H1 (cell line): ENCODE results near the gene CCDC102A. TPM values are rescaled to one million over a fixed set of nuclear protein-coding genes. Genes with fewer than 3 reads are reported as not detected.

Source experiments
- CTCF ChIA-PET: fragments of 300-600 bp; sonication (Branson Sonifier 250); formaldehyde crosslinking; loops from one replicate; lab custom pipeline; 2021; ENCODE audit not compliant: partially characterized antibody; lab: Charles Lee
- POLR2A ChIA-PET: fragments of 300-600 bp; sonication (Branson Sonifier 250); formaldehyde crosslinking; loops from one replicate; lab custom pipeline; 2021; ENCODE audit warnings: inconsistent platforms; ENCODE audit not compliant: partially characterized antibody; lab: Charles Lee
- DNase-seq, 2 experiments: peaks; one replicate each; pipeline versions ENCODE4 v3.0.0 to v3.0.0-alpha.2; 2010 to 2022; ENCODE audit warnings: low spot score in 2 of 2, low read depth in 1 of 2, mixed read lengths in 1 of 2
- FAIRE-seq: peaks from 2 replicates; lab custom pipeline; 2011; peaks lifted over from hg19 to GRCh38; lab: Jason Lieb, UNC
- H2AFZ ChIP-seq: 2 replicates; pipeline ENCODE4 v1.8.1; 2012; ENCODE audit warnings: low read length, inconsistent platforms
- H2AK5ac ChIP-seq: 2 replicates; pipeline ENCODE4 v1.6.1; 2013; ENCODE audit warnings: low read depth, low read length
- H2BK120ac ChIP-seq: replicated peaks from 2 replicates; pipeline ENCODE3; 2013; ENCODE audit warnings: low read depth, low read length, inconsistent platforms
- H2BK12ac ChIP-seq: 2 replicates; pipeline ENCODE4 v1.6.1; 2013; ENCODE audit warnings: low read depth, low read length
- H2BK15ac ChIP-seq: 2 replicates; pipeline ENCODE4 v1.6.1; 2013; ENCODE audit warnings: low read length
- H2BK20ac ChIP-seq: 2 replicates; pipeline ENCODE4 v1.6.1; 2013; ENCODE audit warnings: low read length
- H2BK5ac ChIP-seq: 2 replicates; pipeline ENCODE4 v1.6.1; 2013; ENCODE audit warnings: low read depth, low read length
- H3K14ac ChIP-seq: 2 replicates; pipeline ENCODE4 v1.6.1; 2013; ENCODE audit warnings: inconsistent platforms; ENCODE audit not compliant: insufficient read length
- H3K18ac ChIP-seq: 2 replicates; pipeline ENCODE4 v1.6.1; 2013; ENCODE audit warnings: low read length; ENCODE audit errors: extremely low read depth
- H3K23ac ChIP-seq: 2 replicates; pipeline ENCODE4 v1.6.1; 2013; ENCODE audit warnings: inconsistent platforms; ENCODE audit not compliant: insufficient read length
- H3K23me2 ChIP-seq: 2 replicates; pipeline ENCODE4 v1.6.1; 2013; ENCODE audit warnings: low read depth, low read length
- H3K27ac ChIP-seq: 2 replicates; pipeline ENCODE4 v1.6.1; 2011; ENCODE audit warnings: low read depth, low read length, inconsistent platforms
- H3K27me3 ChIP-seq, 4 experiments: replicated peaks in 1 of 4; 1 replicate in 1 of 4; 2 replicates in 3 of 4; pipeline versions ENCODE4 v1.6.1 to v1.8.1; 2011 to 2013; ENCODE audit warnings: low read length in 3 of 4, mild to moderate bottlenecking in 3 of 4, inconsistent platforms in 2 of 4, mixed read lengths in 2 of 4, moderate library complexity in 1 of 4; ENCODE audit not compliant: control insufficient read depth in 3 of 4, insufficient read depth in 3 of 4; ENCODE audit errors: extremely low read depth in 1 of 4
- H3K36me3 ChIP-seq, 4 experiments: 2 replicates each; pipeline versions ENCODE4 v1.6.1 to v1.8.1; 2011 to 2013; ENCODE audit warnings: mild to moderate bottlenecking in 4 of 4, low read length in 3 of 4, moderate library complexity in 2 of 4, control low read depth in 1 of 4, inconsistent platforms in 1 of 4; ENCODE audit not compliant: insufficient read depth in 4 of 4, control insufficient read depth in 2 of 4
- H3K4ac ChIP-seq: replicated peaks from 2 replicates; pipeline ENCODE3; 2013; ENCODE audit warnings: low read length, low read depth, mixed read lengths, inconsistent platforms; ENCODE audit not compliant: insufficient read length
- H3K4me1 ChIP-seq, 4 experiments: replicated peaks in 1 of 4; 1 replicate in 1 of 4; 2 replicates in 3 of 4; pipeline versions ENCODE4 v1.6.1 to v1.8.1; 2011 to 2013; ENCODE audit warnings: low read length in 3 of 4, inconsistent platforms in 2 of 4, mixed read lengths in 1 of 4; ENCODE audit not compliant: insufficient read depth in 4 of 4, control insufficient read depth in 3 of 4
- H3K4me2 ChIP-seq, 2 experiments: 2 replicates each; pipeline versions ENCODE4 v1.6.1 to v1.8.1; 2011 to 2013; ENCODE audit warnings: low read depth in 2 of 2, low read length in 2 of 2, control low read depth in 1 of 2, inconsistent platforms in 1 of 2, mild to moderate bottlenecking in 1 of 2; ENCODE audit not compliant: insufficient read depth in 1 of 2
- H3K4me3 ChIP-seq, 4 experiments: fragments of 200-600, 300-600 bp in 1 of 4; sonication (generic), shearing (Covaris generic), sonication (Bioruptor Twin) in 1 of 4; 2 replicates each; pipeline versions ENCODE4 v1.5.1 to v1.8.1; 2011 to 2016; ENCODE audit warnings: low read length in 4 of 4, low read depth in 3 of 4, control low read depth in 2 of 4, inconsistent platforms in 2 of 4, mild to moderate bottlenecking in 2 of 4, mixed read lengths in 1 of 4, moderate library complexity in 1 of 4; ENCODE audit not compliant: insufficient read depth in 2 of 4; ENCODE audit errors: extremely low read depth in 1 of 4
- H3K56ac ChIP-seq: replicated peaks from 2 replicates; pipeline ENCODE3; 2013; ENCODE audit warnings: low read depth, mild to moderate bottlenecking, mixed read lengths, low read length, inconsistent platforms; ENCODE audit not compliant: insufficient read length
- H3K79me1 ChIP-seq: 2 replicates; pipeline ENCODE4 v1.6.1; 2013; ENCODE audit warnings: low read depth, low read length, control low read depth
- H3K79me2 ChIP-seq, 2 experiments: 2 replicates each; pipeline versions ENCODE4 v1.6.1 to v1.8.1; 2012 to 2013; ENCODE audit warnings: low read length in 2 of 2, mild to moderate bottlenecking in 2 of 2, inconsistent platforms in 1 of 2; ENCODE audit not compliant: insufficient read depth in 2 of 2, control insufficient read depth in 1 of 2
- H3K9ac ChIP-seq, 4 experiments: replicated peaks in 1 of 4; 1 replicate in 1 of 4; 2 replicates in 3 of 4; pipeline versions ENCODE4 v1.6.1 to v1.8.1; 2011 to 2013; ENCODE audit warnings: low read depth in 3 of 4, low read length in 3 of 4, control low read depth in 2 of 4, mild to moderate bottlenecking in 2 of 4, moderate library complexity in 2 of 4, inconsistent platforms in 1 of 4; ENCODE audit errors: extremely low read depth in 1 of 4
- H3K9me3 ChIP-seq, 2 experiments: 2 replicates each; pipeline versions ENCODE4 v1.6.1 to v1.8.1; 2012 to 2013; ENCODE audit warnings: mild to moderate bottlenecking in 2 of 2, moderate library complexity in 2 of 2, control low read depth in 1 of 2, inconsistent platforms in 1 of 2, low read depth in 1 of 2, low read length in 1 of 2, mixed read lengths in 1 of 2; ENCODE audit not compliant: insufficient read depth in 2 of 2
- H4K20me1 ChIP-seq, 2 experiments: replicated peaks in 1 of 2; 2 replicates each; pipeline versions ENCODE3 to v1.8.1; 2011 to 2013; ENCODE audit warnings: inconsistent platforms in 2 of 2, low read length in 2 of 2, mild to moderate bottlenecking in 1 of 2; ENCODE audit not compliant: insufficient read depth in 2 of 2, control insufficient read depth in 1 of 2
- H4K5ac ChIP-seq: 2 replicates; pipeline ENCODE4 v1.6.1; 2013; ENCODE audit warnings: low read length, low read depth, mixed read lengths, inconsistent platforms; ENCODE audit not compliant: insufficient read length
- H4K8ac ChIP-seq: 2 replicates; pipeline ENCODE4 v1.8.0; 2013; ENCODE audit warnings: mild to moderate bottlenecking, moderate library complexity, low read length, inconsistent platforms; ENCODE audit not compliant: insufficient read depth; ENCODE audit errors: extremely low read depth
- H4K91ac ChIP-seq: replicated peaks from 2 replicates; pipeline ENCODE3; 2013; ENCODE audit warnings: low read length, mixed read lengths, inconsistent platforms; ENCODE audit not compliant: insufficient read length
- CTBP2 ChIP-seq: IDR thresholded peaks from 2 replicates; pipeline ENCODE4 v1.7.0; 2011; ENCODE audit warnings: borderline replicate concordance, mild to moderate bottlenecking, moderate library complexity, mixed read lengths, low read length; ENCODE audit not compliant: insufficient read depth, insufficient read length
- FOSL1 ChIP-seq: IDR thresholded peaks from 2 replicates; pipeline ENCODE4 v1.6.1; 2011; ENCODE audit warnings: mild to moderate bottlenecking, low read depth, low read length, moderate library complexity; ENCODE audit not compliant: insufficient read depth
- JUN ChIP-seq: IDR thresholded peaks from 2 replicates; pipeline ENCODE4 v1.6.1; 2011; ENCODE audit warnings: low read depth, mild to moderate bottlenecking, improper control_type of control experiment, low read length
- NANOG ChIP-seq: IDR thresholded peaks from 2 replicates; pipeline ENCODE4 v1.6.1; 2011; ENCODE audit warnings: low read length, low read depth, mild to moderate bottlenecking, inconsistent platforms; ENCODE audit not compliant: insufficient read depth, poor library complexity, severe bottlenecking
- NRF1 ChIP-seq: IDR thresholded peaks from 2 replicates; pipeline ENCODE4 v1.6.1; 2011; ENCODE audit warnings: mild to moderate bottlenecking, low read depth, low read length, improper control_type of control experiment
- PHF8 ChIP-seq: fragments of 200-600 bp; sonication (generic); conservative IDR thresholded peaks from 2 replicates; pipeline ENCODE4 v1.7.1; 2012; ENCODE audit warnings: low read depth, mild to moderate bottlenecking, inconsistent platforms, low read length, moderate library complexity
- POLR2A ChIP-seq, 2 experiments: IDR thresholded peaks; 1 replicate in 1 of 2; 2 replicates in 1 of 2; pipeline ENCODE4 v1.6.1; 2011; ENCODE audit warnings: low read depth in 2 of 2, low read length in 2 of 2, mild to moderate bottlenecking in 2 of 2; ENCODE audit errors: control extremely low read depth in 1 of 2
- SIX5 ChIP-seq: IDR thresholded peaks from 2 replicates; pipeline ENCODE4 v1.6.1; 2011; ENCODE audit warnings: mild to moderate bottlenecking, low read depth, low read length
- SP4 ChIP-seq: IDR thresholded peaks from 2 replicates; pipeline ENCODE4 v1.6.1; 2012; ENCODE audit warnings: low read length, inconsistent platforms
- SRF ChIP-seq: IDR thresholded peaks from 2 replicates; pipeline ENCODE4 v1.6.1; 2011; ENCODE audit warnings: mild to moderate bottlenecking, low read depth, low read length, moderate library complexity
- TCF12 ChIP-seq: IDR thresholded peaks from 2 replicates; pipeline ENCODE4 v1.6.1; 2011; ENCODE audit warnings: low read depth, mild to moderate bottlenecking, low read length
- YY1 ChIP-seq: IDR thresholded peaks from 2 replicates; pipeline ENCODE4 v1.6.1; 2011; ENCODE audit warnings: low read depth, mild to moderate bottlenecking, low read length
- WGBS, 2 experiments: shearing (Covaris generic) in 1 of 2; methylation state at CpG; one replicate each; pipeline versions ENCODE4 v1.1.6 to v1.1.7; 2013 to 2015; ENCODE audit warnings: low lambda C conversion rate in 2 of 2, mixed read lengths in 2 of 2, inconsistent platforms in 1 of 2, low coverage in 1 of 2, missing lambda C conversion rate in 1 of 2; ENCODE audit not compliant: insufficient replicate concordance in 2 of 2, insufficient coverage in 1 of 2, insufficient read length in 1 of 2; ENCODE audit errors: extremely low coverage in 1 of 2, missing lambda C conversion rate in 1 of 2; 5-methylcytosine and 5-hydroxymethylcytosine counted together
- polyA plus RNA-seq, 7 experiments: library from polyadenylated mRNA; depleted of rRNA in 3 of 7; stranded (reverse) in 5 of 7; unstranded in 2 of 7; fragments of >200 nt in 5 of 7; fragments of 200-250 nt in 2 of 7; gene quantifications; 1 replicate in 5 of 7; 2 replicates in 1 of 7; 4 replicates in 1 of 7; pipeline versions ENCODE4 v1.2.1 to v1.2.3, GENCODE V29; 2011 to 2013; ENCODE audit warnings: missing spikeins in 2 of 7, mixed read lengths in 2 of 7
- total RNA-seq: library from RNA; stranded (reverse); fragmentation: NEBNext Ultra II Directional; extraction: Animal tissue kit (Norgen Biotek cat#: 25700); gene quantifications from 2 replicates; pipeline ENCODE4 v1.2.1, GENCODE V29; 2021

CCDC102A gene
- total and polyA plus RNA-seq, 2 of the 8 experiments (the other 6 are each of a cell fraction or from before 2014, with no cell fraction given), result 4.0 to 7.5 TPM

DNA sequence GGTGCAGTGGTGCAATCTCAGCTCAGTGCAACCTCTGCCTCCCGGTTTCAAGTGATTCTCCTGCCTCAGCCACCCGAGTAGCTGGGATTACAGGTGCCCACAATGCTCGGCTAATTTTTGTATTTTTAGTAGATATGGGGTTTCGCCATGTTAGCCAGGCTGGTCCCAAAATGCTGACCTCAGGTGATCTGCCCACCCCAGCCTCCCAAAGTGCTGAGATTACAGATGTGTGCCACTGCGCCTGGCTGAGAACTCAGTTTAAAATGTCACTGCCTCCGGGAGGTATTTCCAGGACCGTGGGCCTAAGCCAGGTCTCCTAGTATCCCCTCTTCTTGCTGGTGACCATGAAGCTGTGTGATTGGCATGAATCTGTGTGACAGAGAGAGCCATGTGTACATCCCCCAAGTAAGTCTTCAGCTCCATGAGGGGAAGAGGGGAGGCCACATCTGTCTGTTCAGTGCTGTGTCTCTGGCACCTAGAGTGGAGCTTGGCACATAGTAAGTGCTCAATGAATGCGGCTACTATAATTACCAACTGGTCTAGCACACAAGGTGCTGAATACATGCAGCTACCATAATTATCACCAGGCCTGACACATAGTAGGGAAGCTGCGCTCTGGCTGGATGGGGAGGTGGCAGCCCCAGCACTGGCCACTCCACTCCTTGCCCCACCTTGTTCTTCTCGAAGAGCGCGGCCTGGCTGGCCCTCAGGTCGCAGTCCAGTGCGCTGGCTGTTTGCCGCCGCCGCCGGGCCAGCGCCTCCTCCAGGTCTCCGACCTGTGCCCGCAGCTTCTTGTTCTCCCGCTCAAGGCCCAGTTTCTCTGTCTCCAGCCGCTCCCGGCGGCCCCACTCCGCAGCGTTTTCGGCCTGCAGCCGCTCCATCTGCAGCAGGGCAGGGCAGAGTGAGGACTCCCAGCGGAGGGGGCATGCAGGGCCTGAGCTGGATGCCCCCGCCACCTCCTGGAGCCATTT lies 18.7 kb downstream of the CCDC102A start:
- Histone ChIP-seq H3K18ac (no peak overlapping the region), H4K20me1 (peaks cover 0 to 3% of the 10 kb centered on the region in 2 experiments), H2AFZ (no peak overlapping the region), H2BK20ac (0 out of 2 replicates have a peak overlapping the region, but pooled peaks have one; percentile 80), H3K4ac (no peak overlapping the region), H3K79me1 (no peaks in the 10 kb centered on the region), H3K9ac (0 out of 7 replicates have a peak overlapping the region, but pooled peaks of 1 of the 4 experiments have one; percentile 6), H4K5ac (no peak overlapping the region), H3K4me1 (peaks cover 0 to 3% (median 0%) of the 10 kb centered on the region in 4 experiments; a peak in 1 of 7 replicates), H2BK5ac (no peak overlapping the region), H3K79me2 (no peaks in the 10 kb centered on the region), H3K4me3 (no peak overlapping the region), H2BK15ac (no peak overlapping the region), H3K23ac (no peak overlapping the region), H3K4me2 (no peak overlapping the region), H2AK5ac (no peak overlapping the region), H3K14ac (no peak overlapping the region), H3K27ac (no peak overlapping the region), H2BK120ac (no peak overlapping the region), H4K8ac (no peak overlapping the region), H3K23me2 (no peaks in the 10 kb centered on the region), H3K9me3 (no peaks in the 10 kb centered on the region), H3K56ac (no peak overlapping the region), H3K36me3 (no peaks in the 10 kb centered on the region; a peak in 1 of 8 replicates), H2BK12ac (0 out of 2 replicates have a peak overlapping the region, but pooled peaks have one; percentile 50), H4K91ac (no peak overlapping the region), H3K27me3 (peaks cover 0 to 1% (median 0%) of the 10 kb centered on the region in 4 experiments; a peak in 2 of 7 replicates)
- DNase-seq (no peak), FAIRE-seq (no peak)
- ChIA-PET POLR2A (interaction anchor here (0.6 to 5.1 kb wide), 12 partner anchors 7 to 243 kb away, joined by 3 to 28 read pairs (median 4); partner anchors contain the start of gene POLR2C), CTCF (interaction anchor here (0.6 to 13.9 kb wide), 25 partner anchors 11 to 196 kb away, joined by 3 to 210 read pairs (median 6); partner anchors contain the start of genes CIAPIN1, COQ9, DOK4 and POLR2C)
- WGBS, 2 experiments, result 94% methylated on average over 25 of the region's 31 CpGs; no CpG with 5 or more reads in 1 of the 2 experiments
- TF ChIP-seq TCF12 (no peak), PHF8 (no peak), NRF1 (no peak), YY1 (no peak), SRF (no peak), JUN (no peak), POLR2A (IDR thresholded peaks at IDR 0.05; ENCODE audit: control extremely low read depth in 1 of 2, low read depth in 2 of 2, low read length in 2 of 2) (no peak), FOSL1 (no peak), SIX5 (no peak), CTBP2 (no peak), SP4 (no peak), NANOG (no peak)
